Activated T-helper 1 cell treated with anti-CD3 and anti-CD28 coated beads, Interleukin-2, amount 50 U/mL, for 16 hours (primary cell): Measurements from ENCODE around the gene STARD3.

Experiments used
- DNase-seq, 2 donors: peaks; one replicate each; pipeline ENCODE4 v3.0.0-alpha.2; 2020; ENCODE audit warnings: low read depth in 1 of 2, low spot score in 1 of 2

STARD3 gene

DNA sequence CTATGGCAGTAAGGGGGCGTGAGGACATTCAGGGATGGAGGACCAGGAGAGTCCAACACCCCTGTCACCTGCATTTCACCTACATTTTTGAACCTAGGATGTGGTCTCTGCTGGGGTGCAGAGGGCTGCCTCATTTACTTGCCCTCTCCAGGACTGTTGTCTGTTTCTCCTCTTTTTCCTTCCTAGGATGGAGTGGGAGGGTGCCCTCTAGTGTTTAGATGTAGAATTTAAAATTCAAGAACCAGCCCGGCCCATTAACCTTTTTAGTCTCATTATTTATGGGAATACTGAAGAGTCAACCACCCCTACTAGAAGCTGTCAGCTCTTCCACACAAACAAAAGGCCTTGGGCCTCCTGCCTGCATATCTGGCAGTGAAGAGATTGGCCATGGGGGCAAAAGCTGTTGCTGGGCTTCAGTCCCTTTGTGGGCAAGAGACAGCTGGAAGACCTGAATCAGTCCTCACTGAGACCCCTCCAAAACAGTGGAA is 2.5 kb upstream of the STARD3 start:
- DNase-seq: no peak

GRCh38 chr17:39635614-39636176 is 1.2 kb upstream of the STARD3 start:
- no peak for DNase-seq

DNA sequence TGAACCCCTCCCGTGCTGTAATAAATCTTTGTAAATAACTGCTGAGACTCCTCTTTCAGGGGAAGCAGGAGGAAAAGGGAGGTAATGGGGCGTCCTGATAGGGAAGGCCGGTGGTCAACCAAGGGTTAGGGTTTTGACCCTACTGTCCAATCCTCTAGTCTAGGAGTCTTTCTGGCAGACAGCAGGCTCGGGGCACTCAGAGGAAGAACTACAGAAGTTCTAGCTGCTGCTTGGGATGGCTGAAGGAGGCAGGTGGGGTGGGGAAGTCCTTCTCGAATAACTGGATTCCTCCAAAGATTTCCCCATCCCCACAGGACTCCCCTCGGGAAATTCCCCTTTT is 387 bp upstream of the STARD3 start:
- no peak for DNase-seq

DNA sequence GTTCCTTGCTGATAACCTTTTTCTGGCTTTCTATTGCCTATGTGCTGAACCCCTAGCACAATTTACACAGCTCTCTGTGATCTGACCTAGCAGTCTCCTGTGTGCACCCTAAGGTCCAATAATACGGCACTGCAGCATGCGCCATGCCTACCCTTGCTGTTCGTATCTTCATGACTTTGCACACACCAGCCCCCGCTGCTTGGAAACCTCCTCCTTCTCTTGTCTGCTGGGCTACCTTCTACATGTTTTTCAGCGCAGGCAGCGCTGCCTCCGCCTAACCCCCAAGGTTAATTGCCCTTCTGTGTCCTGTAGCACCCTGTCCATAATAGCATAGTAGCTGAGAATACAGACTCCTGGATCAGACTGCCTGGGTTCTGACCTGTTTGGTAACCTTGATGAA is 1.4 kb downstream of the STARD3 start:
- no peak for DNase-seq

DNA sequence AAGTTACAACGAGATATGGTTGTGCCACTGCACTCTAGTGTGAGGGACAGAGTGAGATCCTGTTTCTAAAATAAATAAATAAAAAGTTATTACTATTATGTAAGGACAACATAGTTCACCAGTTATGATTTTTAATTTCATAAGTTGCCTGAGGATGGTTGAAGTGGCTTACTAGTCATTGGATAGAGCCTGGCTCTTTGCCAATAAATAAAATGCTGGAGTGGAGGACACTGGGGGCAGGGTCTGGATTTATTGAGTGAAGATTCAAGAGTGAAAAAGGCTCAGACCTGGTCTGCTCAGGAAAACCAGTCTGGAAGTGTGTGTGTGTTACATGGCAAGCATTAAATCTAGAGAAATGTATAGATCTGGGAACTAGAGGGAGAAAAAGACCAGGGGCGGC is 2.1 kb downstream of the STARD3 start:
- no peak for DNase-seq

GRCh38 chr17:39639566-39640458 is 2.9 kb downstream of the STARD3 start:
- no peak for DNase-seq

DNA sequence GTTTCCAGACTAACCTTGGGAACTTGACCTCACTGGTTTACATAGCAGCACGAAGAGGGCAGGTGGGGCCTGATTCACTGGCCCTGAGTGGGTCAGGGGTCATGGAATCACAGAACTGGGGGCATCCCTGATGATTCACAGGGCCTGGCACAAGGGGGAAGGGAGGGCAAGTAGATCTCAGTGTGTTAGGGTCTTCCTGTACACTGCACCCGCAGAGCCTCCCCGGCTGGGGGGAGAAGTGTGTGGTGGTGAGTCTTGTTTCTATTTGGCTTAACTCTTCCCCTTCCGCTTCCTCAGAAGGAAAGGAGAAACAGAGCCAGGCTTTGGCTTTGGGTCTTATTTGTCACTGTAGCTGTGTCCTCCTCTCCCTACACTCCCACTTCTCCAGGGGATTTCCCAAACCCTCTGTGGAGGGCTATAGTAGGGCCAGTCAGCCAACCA is 3.7 kb downstream of the STARD3 start:
- no peak for DNase-seq

GRCh38 chr17:39641097-39641496 is 4.2 kb downstream of the STARD3 start:
- DNase-seq: no peak

- DNase-seq: no peak
These were observed 4.9 kb downstream of the STARD3 start for GRCh38 chr17:39641883-39642282.

GRCh38 chr17:39642291-39643074 is 5.5 kb downstream of the STARD3 start:
- DNase-seq: no peak

- DNase-seq: no peak
These were observed 6.3 kb downstream of the STARD3 start for GRCh38 chr17:39643271-39643670.

- DNase-seq: no peak
These were observed 10.3 kb downstream of the STARD3 start for GRCh38 chr17:39647256-39647655.

- no peak for DNase-seq
These were observed 11.8 kb downstream of the STARD3 start for GRCh38 chr17:39648616-39649366.

- DNase-seq: no peak
These were observed 13.2 kb downstream of the STARD3 start for GRCh38 chr17:39650121-39650579.

- DNase-seq: no peak
These were observed 15.1 kb downstream of the STARD3 start for GRCh38 chr17:39651923-39652586.

- no peak for DNase-seq
These were observed 15.8 kb downstream of the STARD3 start for GRCh38 chr17:39652587-39653315.

GRCh38 chr17:39653316-39653661 is 16.3 kb downstream of the STARD3 start:
- no peak for DNase-seq

DNA sequence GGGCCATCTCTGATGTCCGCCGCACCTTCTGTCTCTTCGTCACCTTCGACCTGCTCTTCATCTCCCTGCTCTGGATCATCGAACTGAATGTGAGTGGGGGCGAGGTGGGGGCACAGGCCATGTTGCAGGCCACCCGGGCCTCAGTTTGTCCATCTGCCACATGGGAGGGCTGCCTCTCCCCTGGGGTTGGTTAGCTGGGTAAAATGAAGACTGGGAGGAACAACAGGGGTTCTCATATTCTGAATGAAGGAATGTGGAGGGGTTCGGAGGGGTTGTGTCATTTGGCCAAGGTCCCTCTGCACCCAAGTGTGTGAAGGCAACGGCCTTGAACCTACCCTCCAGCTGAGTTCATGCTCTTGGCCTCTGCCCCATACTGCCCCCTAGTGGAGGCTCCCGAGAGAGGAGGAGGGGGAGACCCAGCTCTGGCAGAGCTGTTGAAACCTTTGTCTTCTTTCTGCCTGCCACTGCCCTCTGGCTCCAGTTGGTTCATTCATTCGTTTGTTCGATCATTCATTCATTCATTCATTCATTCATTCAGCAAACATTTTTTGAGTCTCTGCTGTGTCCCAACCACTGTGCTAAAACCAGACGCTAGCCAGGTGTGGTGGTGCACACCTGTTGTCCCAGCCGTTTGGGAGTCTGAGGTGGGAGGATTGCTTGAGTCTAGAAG is 16.9 kb downstream of the STARD3 start:
- DNase-seq: peak; percentile 58 to 70

DNA sequence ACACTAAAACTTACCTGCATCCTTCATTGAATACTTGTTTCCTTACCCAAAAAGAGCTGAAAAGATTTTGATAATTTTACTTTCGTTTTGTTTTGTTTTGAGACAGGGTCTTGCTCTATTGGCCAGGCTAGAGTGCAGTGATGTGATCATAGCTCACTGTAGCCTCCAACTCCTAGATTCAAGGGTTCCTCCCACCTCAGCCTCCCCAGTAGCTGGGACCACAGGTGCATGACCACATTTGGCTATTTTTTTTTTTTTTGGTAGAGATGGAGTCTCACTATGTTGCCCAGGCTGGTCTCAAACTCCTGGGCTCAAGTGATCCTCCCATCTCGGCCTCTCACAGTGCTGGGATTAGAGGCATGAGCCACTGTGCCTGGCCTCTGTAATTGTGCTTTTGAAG is 18.2 kb downstream of the STARD3 start:
- DNase-seq: no peak
